IMR-90 (cell line): ENCODE measurements around the gene OR5AK2. TPM values are rescaled to one million over a fixed set of nuclear protein-coding genes. Genes with fewer than 3 reads are reported as not detected.
A peak's percentile ranks its signal among the peaks of the same experiment; 100 is the strongest.

Experiments
- ATAC-seq: fragments of 200-7000 bp; cut with Tn5 transposase; 2 replicates; pipeline ENCODE4 v1.9.1; 2020; ENCODE audit warnings: low read depth, mild to moderate bottlenecking, moderate library complexity
- BruUV-seq: library from RNA; stranded (reverse); fragments of 400-500 nt; replicated peaks from 2 replicates; lab custom pipeline; 2021; lab: Mats Ljungman, UMichigan
- CTCF ChIA-PET: fragments of 300-600 bp; formaldehyde crosslinking; extraction: SDS; loops from one replicate; lab custom pipeline; 2021; ENCODE audit warnings: antibody characterized with exemption; lab: Yijun Ruan, JAX
- POLR2A ChIA-PET: fragments of 300-600 bp; sonication (Branson Sonifier 250); formaldehyde crosslinking; loops from one replicate; lab custom pipeline; 2022; ENCODE audit warnings: antibody characterized with exemption; ENCODE audit not compliant: unreplicated experiment; lab: Charles Lee
- DNase-seq: peaks from one replicate; pipeline ENCODE4 v3.0.0; 2013
- H2AFZ ChIP-seq: replicated peaks from 2 replicates; pipeline ENCODE3; 2013; ENCODE audit warnings: low read length, mild to moderate bottlenecking; ENCODE audit not compliant: poor library complexity
- H2AK5ac ChIP-seq: 2 replicates; pipeline ENCODE4 v1.6.1; 2013; ENCODE audit warnings: low read depth, low read length, inconsistent platforms
- H2AK9ac ChIP-seq: replicated peaks from 2 replicates; pipeline ENCODE3; 2013; ENCODE audit warnings: mild to moderate bottlenecking, low read depth, low read length, moderate library complexity; ENCODE audit not compliant: poor library complexity
- H2BK120ac ChIP-seq: 2 replicates; pipeline ENCODE4 v1.6.1; 2013; ENCODE audit warnings: low read depth, low read length, inconsistent platforms
- H2BK15ac ChIP-seq: 3 replicates; pipeline ENCODE4 v1.6.1; 2013; ENCODE audit warnings: low read depth, low read length, inconsistent platforms
- H2BK20ac ChIP-seq: 2 replicates; pipeline ENCODE4 v1.6.1; 2013; ENCODE audit warnings: low read depth, mild to moderate bottlenecking, inconsistent platforms, low read length, moderate library complexity
- H2BK5ac ChIP-seq: 2 replicates; pipeline ENCODE4 v1.6.1; 2013; ENCODE audit warnings: mild to moderate bottlenecking, low read depth, low read length, inconsistent platforms; ENCODE audit not compliant: poor library complexity, severe bottlenecking
- H3K14ac ChIP-seq: replicated peaks from 2 replicates; pipeline ENCODE4 v1.6.1; 2013; ENCODE audit warnings: low read depth, low read length, inconsistent platforms
- H3K18ac ChIP-seq: 2 replicates; pipeline ENCODE4 v1.6.1; 2013; ENCODE audit warnings: low read depth, low read length, control low read depth
- H3K23ac ChIP-seq: 2 replicates; pipeline ENCODE4 v1.6.1; 2013; ENCODE audit warnings: low read depth, low read length, inconsistent platforms
- H3K27ac ChIP-seq: 2 replicates; pipeline ENCODE4 v1.5.1; 2013; ENCODE audit warnings: mild to moderate bottlenecking, control low read depth, low read length; ENCODE audit not compliant: insufficient read depth
- H3K27me3 ChIP-seq: 2 replicates; pipeline ENCODE4 v1.6.1; 2013; ENCODE audit warnings: low read length; ENCODE audit not compliant: control insufficient read depth, insufficient read depth
- H3K36me3 ChIP-seq: 2 replicates; pipeline ENCODE4 v1.6.1; 2013; ENCODE audit warnings: low read length, mixed read lengths; ENCODE audit not compliant: control insufficient read depth, insufficient read depth
- H3K4ac ChIP-seq: 2 replicates; pipeline ENCODE4 v1.6.1; 2013; ENCODE audit warnings: low read depth, low read length, inconsistent platforms
- H3K4me1 ChIP-seq: 2 replicates; pipeline ENCODE4 v1.6.1; 2013; ENCODE audit warnings: low read length, mixed read lengths; ENCODE audit not compliant: control insufficient read depth, insufficient read depth
- H3K4me2 ChIP-seq: 2 replicates; pipeline ENCODE4 v1.6.1; 2013; ENCODE audit warnings: low read depth, mild to moderate bottlenecking, control low read depth, low read length, moderate library complexity
- H3K4me3 ChIP-seq: 2 replicates; pipeline ENCODE4 v1.5.1; 2013; ENCODE audit warnings: low read depth, mild to moderate bottlenecking, control low read depth, low read length, moderate library complexity; ENCODE audit not compliant: insufficient read depth
- H3K56ac ChIP-seq: 2 replicates; pipeline ENCODE4 v1.6.1; 2013; ENCODE audit warnings: low read length, inconsistent platforms; ENCODE audit not compliant: insufficient read depth; ENCODE audit errors: extremely low read depth
- H3K79me1 ChIP-seq, 2 experiments: 2 replicates each; pipeline ENCODE4 v1.6.1; 2013; ENCODE audit warnings: low read length in 2 of 2, inconsistent platforms in 1 of 2, low read depth in 1 of 2
- H3K9ac ChIP-seq: 2 replicates; pipeline ENCODE4 v1.6.1; 2013; ENCODE audit warnings: low read depth, low read length, control low read depth
- H3K9me1 ChIP-seq: 2 replicates; pipeline ENCODE4 v1.6.1; 2013; ENCODE audit warnings: low read length, inconsistent platforms; ENCODE audit not compliant: insufficient read depth
- H3K9me3 ChIP-seq: 2 replicates; pipeline ENCODE4 v1.6.1; 2013; ENCODE audit warnings: low read length; ENCODE audit not compliant: control insufficient read depth, insufficient read depth
- H4K20me1 ChIP-seq: 2 replicates; pipeline ENCODE4 v1.6.1; 2013; ENCODE audit warnings: low read length, inconsistent platforms; ENCODE audit not compliant: insufficient read depth
- H4K5ac ChIP-seq: 2 replicates; pipeline ENCODE4 v1.6.1; 2013; ENCODE audit warnings: mild to moderate bottlenecking, low read depth, low read length, control low read depth
- H4K8ac ChIP-seq, 2 experiments: 2 replicates each; pipeline ENCODE4 v1.6.1; 2013; ENCODE audit warnings: low read depth in 2 of 2, low read length in 2 of 2, control low read depth in 1 of 2, inconsistent platforms in 1 of 2
- H4K91ac ChIP-seq: 2 replicates; pipeline ENCODE4 v1.6.1; 2013; ENCODE audit warnings: low read depth, low read length, inconsistent platforms; ENCODE audit not compliant: insufficient read depth
- BHLHE40 ChIP-seq: fragments of 150-350 bp; IDR thresholded peaks from 2 replicates; pipeline ENCODE4 v1.6.1; 2016; ENCODE audit warnings: mild to moderate bottlenecking, low read depth, low read length
- MAFK ChIP-seq: IDR thresholded peaks from 2 replicates; pipeline ENCODE4 v1.6.1; 2012; ENCODE audit warnings: low read depth, low read length, improper control_type of control experiment
- WGBS, 2 experiments: methylation state at CpG; one replicate each; pipeline versions ENCODE4 v1.1.5 to v1.1.7; 2013; ENCODE audit warnings: missing lambda C conversion rate in 2 of 2; ENCODE audit not compliant: insufficient read length in 1 of 2; ENCODE audit errors: extremely low coverage in 2 of 2; 5-methylcytosine and 5-hydroxymethylcytosine counted together
- dilution Hi-C: fragments of 300-500 bp; cut with HindIII; formaldehyde crosslinking; loops from one replicate; pipeline ENCODE4 v1.14.3; 2018; ENCODE audit warnings: low sequenced_read_pairs; ENCODE audit not compliant: unreplicated experiment
- in situ Hi-C: fragments of 300-500 bp; cut with MboI; formaldehyde crosslinking; loops from 3 replicates; pipeline ENCODE4 v1.14.3; 2019; ENCODE audit warnings: low sequenced_read_pairs, inconsistent platforms, mixed read lengths
- intact Hi-C: fragments of 100-400 bp; cut with micrococcal nuclease; formaldehyde crosslinking; loops from 2 replicates; pipeline ENCODE4 v1.10.0; 2022
- polyA plus RNA-seq, 3 experiments: library from polyadenylated mRNA; depleted of rRNA; stranded (reverse); fragments of >200 nt; gene quantifications; 2 replicates each; pipeline ENCODE4 v1.2.3, GENCODE V29; 2012; ENCODE audit warnings: low replicate concordance in 1 of 3
- total RNA-seq: library from RNA; depleted of rRNA; stranded (reverse); fragments of >200 nt; gene quantifications from 2 replicates; pipeline ENCODE4 v1.2.3, GENCODE V29; 2012

The OR5AK2 gene
- total and polyA plus RNA-seq, 2 of the 4 experiments (the other 2 are of a cell fraction), result not detected

DNA sequence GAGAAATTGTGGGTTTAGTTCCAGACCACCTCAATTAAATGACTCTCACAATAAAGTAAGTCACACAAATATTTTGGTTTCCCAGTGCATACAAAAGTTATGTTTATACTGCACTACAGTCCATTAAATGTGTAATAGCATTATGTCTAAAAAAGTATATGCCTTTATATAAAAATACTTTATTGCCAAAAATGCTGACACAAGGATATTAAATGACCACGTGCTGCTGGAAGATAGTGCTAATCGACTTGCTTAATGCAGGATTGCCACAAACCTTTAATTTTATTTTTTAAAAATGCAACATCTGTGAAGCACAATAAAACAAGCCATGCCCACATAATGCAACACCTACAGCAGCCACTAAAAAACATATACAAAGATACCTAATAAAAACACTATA lies 27.0 kb downstream of the OR5AK2 start:
- Histone ChIP-seq H3K9me1 (no peaks in the 10 kb centered on the region), H2AK9ac (no peak overlapping the region), H3K9ac (no peak overlapping the region), H3K18ac (no peak overlapping the region), H4K91ac (no peak overlapping the region), H4K5ac (no peak overlapping the region), H2AFZ (no peak overlapping the region), H3K56ac (no peak overlapping the region), H3K14ac (no peak overlapping the region), H3K27ac (no peak overlapping the region), H3K23ac (no peak overlapping the region), H3K36me3 (no peaks in the 10 kb centered on the region), H3K4me2 (no peak overlapping the region), H3K4me1 (no peaks in the 10 kb centered on the region), H2BK120ac (no peak overlapping the region), H3K79me1 (no peaks in the 10 kb centered on the region), H2BK5ac (no peak overlapping the region), H4K8ac (no peak overlapping the region), H3K4me3 (no peak overlapping the region), H2BK20ac (no peak overlapping the region), H2BK15ac (no peak overlapping the region), H3K27me3 (no peaks in the 10 kb centered on the region), H2AK5ac (no peak overlapping the region), H3K4ac (no peak overlapping the region), H3K9me3 (no peaks in the 10 kb centered on the region), H4K20me1 (no peaks in the 10 kb centered on the region)
- DNase-seq, result no peak
- CTCF ChIA-PET, result no interaction called here
- dilution Hi-C loops (no loop called here), in situ Hi-C loops (no loop called here), intact Hi-C loops (no loop called here)
- BruUV-seq, result no TSS peak
- TF ChIP-seq BHLHE40 (no peak), MAFK (peak; percentile 89)
- ATAC-seq, result no peak
- WGBS, 2 experiments, result no CpG with 5 or more reads among the region's 2 CpGs
- POLR2A ChIA-PET, result no interaction called here
